H7 (cell line): Measurements from ENCODE around the gene LMNB1. TPM values are rescaled to one million over a fixed set of nuclear protein-coding genes. Genes with fewer than 3 reads are reported as not detected.
"Not testable (repeated sequence)": the region's sequence is repeated elsewhere in the genome, so short reads cannot be mapped to it uniquely, and the experiment has no call there.

ENCODE experiments used
- DNase-seq: peaks from one replicate; pipeline ENCODE4 v3.0.0; 2012
- H3K27me3 ChIP-seq: 2 replicates; pipeline ENCODE4 v1.6.0; 2011; ENCODE audit warnings: mild to moderate bottlenecking, low read length; ENCODE audit not compliant: control insufficient read depth, insufficient read depth
- H3K36me3 ChIP-seq: replicated peaks from 2 replicates; pipeline ENCODE4 v1.5.1; 2011; ENCODE audit warnings: low read length; ENCODE audit not compliant: control insufficient read depth, insufficient read depth
- H3K4me3 ChIP-seq: 2 replicates; pipeline ENCODE4 v1.5.1; 2011; ENCODE audit warnings: low read depth, mild to moderate bottlenecking, control low read depth, low read length, moderate library complexity; ENCODE audit not compliant: insufficient read depth
- total RNA-seq: library from RNA; depleted of rRNA; stranded (reverse); fragments of >200 nt; shearing (Covaris generic); gene quantifications from 2 replicates; pipeline ENCODE4 v1.2.3, GENCODE V29; 2014

LMNB1 gene
- total RNA-seq, 1 experiment from 2014 or later: 174 TPM

GRCh38 chr5:126851501-126852011 is 74.6 kb downstream of the LMNB1 start:
- DNase-seq: no peak
- H3K36me3 ChIP-seq: peaks cover 1% of the 10 kb centered on the region; the same call in 1 of the 2 replicates
- H3K4me3 ChIP-seq: no peak overlapping the region
- H3K27me3 ChIP-seq: no peaks in the 10 kb centered on the region

GRCh38 chr5:126852091-126852571 is 75.2 kb downstream of the LMNB1 start:
- H3K27me3 ChIP-seq: no peaks in the 10 kb centered on the region
- DNase-seq: no peak
- no peak overlapping the region for H3K4me3 ChIP-seq
- H3K36me3 ChIP-seq: peaks cover 1% of the 10 kb centered on the region; the same call in 1 of the 2 replicates

GRCh38 chr5:126852841-126853271 is 75.9 kb downstream of the LMNB1 start:
- Histone ChIP-seq H3K27me3 (no peaks in the 10 kb centered on the region), H3K4me3 (no peak overlapping the region), H3K36me3 (peaks cover 1% of the 10 kb centered on the region; the same call in 1 of the 2 replicates)
- DNase-seq: no peak

- H3K4me3 ChIP-seq, DNase-seq, H3K27me3 ChIP-seq, H3K36me3 ChIP-seq: not testable (repeated sequence)
These were observed 76.8 kb downstream of the LMNB1 start for GRCh38 chr5:126853541-126854307.

GRCh38 chr5:126854526-126855110 is 77.7 kb downstream of the LMNB1 start:
- H3K4me3 ChIP-seq: no peak overlapping the region
- no peaks in the 10 kb centered on the region for H3K27me3 ChIP-seq
- H3K36me3 ChIP-seq: peaks cover 1% of the 10 kb centered on the region; the same call in 1 of the 2 replicates
- DNase-seq: no peak

GRCh38 chr5:126855266-126855665 is 78.3 kb downstream of the LMNB1 start:
- peaks cover 1% of the 10 kb centered on the region; the same call in 1 of the 2 replicates for H3K36me3 ChIP-seq
- no peaks in the 10 kb centered on the region for H3K27me3 ChIP-seq
- DNase-seq: no peak

GRCh38 chr5:126857472-126858410 is 80.8 kb downstream of the LMNB1 start:
- Histone ChIP-seq H3K4me3 (no peak overlapping the region), H3K27me3 (no peaks in the 10 kb centered on the region), H3K36me3 (peaks cover 1% of the 10 kb centered on the region; the same call in 1 of the 2 replicates)
- DNase-seq: no peak

More at GRCh38 chr5:126855266-126855665, 78.3 kb downstream of the LMNB1 start:
- no peak overlapping the region for H3K4me3 ChIP-seq

- Histone ChIP-seq H3K4me3 (no peak overlapping the region), H3K27me3 (no peaks in the 10 kb centered on the region), H3K36me3 (peaks cover 1% of the 10 kb centered on the region; the same call in 1 of the 2 replicates)
- peak; percentile 67 for DNase-seq
These were observed 81.5 kb downstream of the LMNB1 start for GRCh38 chr5:126858441-126858840.

GRCh38 chr5:126863402-126863801 is 86.5 kb downstream of the LMNB1 start:
- no peak for DNase-seq
- H3K36me3 ChIP-seq: no peaks in the 10 kb centered on the region
- no peak overlapping the region for H3K4me3 ChIP-seq
- H3K27me3 ChIP-seq: no peaks in the 10 kb centered on the region

GRCh38 chr5:126864042-126864688 is 87.2 kb downstream of the LMNB1 start:
- Histone ChIP-seq H3K27me3 (no peaks in the 10 kb centered on the region), H3K36me3 (no peaks in the 10 kb centered on the region), H3K4me3 (no peak overlapping the region)
- peak; percentile 81 for DNase-seq

GRCh38 chr5:126865299-126865698 is 88.4 kb downstream of the LMNB1 start:
- Histone ChIP-seq H3K27me3 (no peaks in the 10 kb centered on the region), H3K4me3 (no peak overlapping the region), H3K36me3 (no peaks in the 10 kb centered on the region)
- no peak for DNase-seq

GRCh38 chr5:126866851-126867636 is 90.1 kb downstream of the LMNB1 start:
- no peak for DNase-seq
- H3K36me3 ChIP-seq: no peaks in the 10 kb centered on the region
- H3K4me3 ChIP-seq: no peak overlapping the region
- no peaks in the 10 kb centered on the region for H3K27me3 ChIP-seq

GRCh38 chr5:126868338-126869004 is 91.5 kb downstream of the LMNB1 start:
- H3K36me3 ChIP-seq: no peaks in the 10 kb centered on the region
- H3K27me3 ChIP-seq: no peaks in the 10 kb centered on the region
- no peak overlapping the region for H3K4me3 ChIP-seq
- DNase-seq: no peak
